ENCODE data around the gene DIPK1B.
A peak's percentile ranks its signal among the peaks of the same experiment; 100 is the strongest.

DNA sequence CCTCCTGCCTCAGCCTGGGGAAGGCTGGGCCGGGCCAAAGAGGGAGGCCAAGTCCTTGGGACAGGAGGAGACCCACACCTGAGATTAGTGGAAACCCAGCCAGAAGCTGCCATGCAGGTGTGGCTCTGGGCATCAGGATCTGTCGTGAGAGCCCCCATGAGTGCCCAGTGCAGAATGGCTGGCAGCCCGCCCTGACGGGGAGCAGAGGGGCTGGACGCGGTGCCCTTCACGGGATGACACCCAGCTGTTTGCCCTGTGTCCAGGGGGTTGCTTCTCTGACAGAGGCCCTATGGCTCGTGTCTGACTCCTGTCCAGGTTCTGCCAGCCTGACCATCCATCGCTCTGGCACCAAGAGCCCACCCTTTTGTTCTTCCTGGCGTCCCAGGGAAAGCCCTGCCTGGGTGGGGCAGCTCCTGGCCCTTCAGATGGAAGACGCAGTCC, 8.5 kb downstream of the DIPK1B start:
- TF ChIP-seq, protein P1, sequence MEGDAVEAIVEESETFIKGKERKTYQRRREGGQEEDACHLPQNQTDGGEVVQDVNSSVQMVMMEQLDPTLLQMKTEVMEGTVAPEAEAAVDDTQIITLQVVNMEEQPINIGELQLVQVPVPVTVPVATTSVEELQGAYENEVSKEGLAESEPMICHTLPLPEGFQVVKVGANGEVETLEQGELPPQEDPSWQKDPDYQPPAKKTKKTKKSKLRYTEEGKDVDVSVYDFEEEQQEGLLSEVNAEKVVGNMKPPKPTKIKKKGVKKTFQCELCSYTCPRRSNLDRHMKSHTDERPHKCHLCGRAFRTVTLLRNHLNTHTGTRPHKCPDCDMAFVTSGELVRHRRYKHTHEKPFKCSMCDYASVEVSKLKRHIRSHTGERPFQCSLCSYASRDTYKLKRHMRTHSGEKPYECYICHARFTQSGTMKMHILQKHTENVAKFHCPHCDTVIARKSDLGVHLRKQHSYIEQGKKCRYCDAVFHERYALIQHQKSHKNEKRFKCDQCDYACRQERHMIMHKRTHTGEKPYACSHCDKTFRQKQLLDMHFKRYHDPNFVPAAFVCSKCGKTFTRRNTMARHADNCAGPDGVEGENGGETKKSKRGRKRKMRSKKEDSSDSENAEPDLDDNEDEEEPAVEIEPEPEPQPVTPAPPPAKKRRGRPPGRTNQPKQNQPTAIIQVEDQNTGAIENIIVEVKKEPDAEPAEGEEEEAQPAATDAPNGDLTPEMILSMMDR (IDR thresholded peaks at IDR 0.05; ENCODE audit: poor library complexity, severe bottlenecking): no peak
- TF ChIP-seq SMC3 (conservative IDR thresholded peaks at IDR 0.05; ENCODE audit: poor library complexity) (no peak), REST (IDR thresholded peaks at IDR 0.05; ENCODE audit: borderline replicate concordance) (no peak), POLR2AphosphoS5 (IDR thresholded peaks at IDR 0.05) (peak; percentile 3), MXI1 (conservative IDR thresholded peaks at IDR 0.05; ENCODE audit: poor library complexity, severe bottlenecking) (no peak), EP300 (conservative IDR thresholded peaks at IDR 0.05; ENCODE audit: poor library complexity, severe bottlenecking) (no peak)

Data from neural cell (in vitro differentiated cells).